Calu3 (cell line): ENCODE data around the gene VGLL4. TPM values are rescaled to one million over a fixed set of nuclear protein-coding genes. Genes with fewer than 3 reads are reported as not detected.
"Not testable (repeated sequence)": the region's sequence is repeated elsewhere in the genome, so short reads cannot be mapped to it uniquely, and the experiment has no call there.

ENCODE experiments used
- BruUV-seq: library from RNA; stranded (reverse); fragments of 400-500 nt; replicated peaks from 2 replicates; lab custom pipeline; 2021; lab: Mats Ljungman, UMichigan
- CTCF ChIA-PET: fragments of 300-600 bp; sonication (Branson Sonifier 250); formaldehyde crosslinking; loops from one replicate; lab custom pipeline; 2022; ENCODE audit warnings: antibody characterized with exemption; lab: Charles Lee
- DNase-seq: peaks from one replicate; pipeline ENCODE4 v3.0.0; 2022
- H3K27ac Mint-ChIP-seq: one replicate; pipeline ENCODE4 v1.8.0; 2022; ENCODE audit warnings: mixed read lengths; ENCODE audit not compliant: unreplicated experiment
- H3K27me3 Mint-ChIP-seq: one replicate; pipeline ENCODE4 v1.8.0; 2022; ENCODE audit warnings: mixed read lengths; ENCODE audit not compliant: unreplicated experiment
- H3K36me3 Mint-ChIP-seq: one replicate; pipeline ENCODE4 v1.8.0; 2022; ENCODE audit warnings: mild to moderate bottlenecking, moderate library complexity, mixed read lengths; ENCODE audit not compliant: insufficient read depth, unreplicated experiment
- H3K4me1 Mint-ChIP-seq: one replicate; pipeline ENCODE4 v1.8.0; 2022; ENCODE audit warnings: mild to moderate bottlenecking, low read depth, mixed read lengths; ENCODE audit not compliant: unreplicated experiment
- H3K4me3 Mint-ChIP-seq: one replicate; pipeline ENCODE4 v1.8.0; 2022; ENCODE audit warnings: mild to moderate bottlenecking, low read depth, moderate library complexity, mixed read lengths; ENCODE audit not compliant: unreplicated experiment
- H3K9me3 Mint-ChIP-seq: one replicate; pipeline ENCODE4 v1.8.0; 2022; ENCODE audit warnings: low read depth, mixed read lengths; ENCODE audit not compliant: unreplicated experiment
- CTCF ChIP-seq: fragments of 200-600 bp; IDR thresholded peaks from one replicate; pipeline ENCODE4 v1.8.0; 2022; ENCODE audit warnings: antibody characterized with exemption; ENCODE audit not compliant: unreplicated experiment
- intact Hi-C: fragments of 100-400 bp; cut with micrococcal nuclease; formaldehyde crosslinking; loops from one replicate; pipeline ENCODE4 v1.10.0; 2022; ENCODE audit not compliant: unreplicated experiment
- total RNA-seq: library from RNA; stranded (reverse); gene quantifications from 2 replicates; pipeline ENCODE4 v1.2.3, GENCODE V29; 2022

The VGLL4 gene
- total RNA-seq, 1 experiment from 2014 or later: 51.3 TPM

DNA sequence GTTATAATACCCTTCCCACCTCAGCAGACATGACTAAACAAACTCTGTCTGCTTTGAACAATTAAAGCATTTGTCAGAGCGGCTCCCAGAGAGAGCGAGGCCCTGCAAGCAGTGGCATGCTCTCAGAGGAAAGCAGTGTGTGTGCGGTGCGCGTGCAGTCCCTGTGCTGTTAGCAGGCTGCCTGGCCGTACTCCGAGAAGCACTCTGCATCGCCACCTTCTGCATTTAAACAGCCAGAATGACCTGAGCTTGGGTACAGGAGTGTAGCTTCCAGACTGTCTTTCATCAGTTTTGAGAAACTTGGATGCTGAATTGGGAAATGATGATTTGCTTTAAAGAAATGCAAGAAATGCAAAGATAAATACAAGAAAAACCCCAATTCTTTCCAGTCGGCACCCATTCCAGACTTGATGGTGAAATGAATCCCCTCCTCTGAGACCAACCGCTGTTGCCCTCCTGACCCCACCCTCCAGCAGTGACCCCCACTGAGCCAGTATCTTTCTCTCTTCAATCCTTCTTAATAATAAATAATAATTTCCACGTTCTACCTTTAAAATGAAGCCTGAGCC is 113.5 kb downstream of the VGLL4 start:
- CTCF ChIA-PET: no interaction called here
- no peak overlapping the region for H3K27ac Mint-ChIP-seq
- no peak for TF ChIP-seq CTCF
- no TSS peak for BruUV-seq
- DNase-seq: no peak
- intact Hi-C loops: no loop called here
- no peaks in the 10 kb centered on the region for H3K4me1 Mint-ChIP-seq
- no peaks in the 10 kb centered on the region for H3K27me3 Mint-ChIP-seq
- H3K9me3 Mint-ChIP-seq: no peaks in the 10 kb centered on the region
- H3K36me3 Mint-ChIP-seq: no peaks in the 10 kb centered on the region
- no peak overlapping the region for H3K4me3 Mint-ChIP-seq

DNA sequence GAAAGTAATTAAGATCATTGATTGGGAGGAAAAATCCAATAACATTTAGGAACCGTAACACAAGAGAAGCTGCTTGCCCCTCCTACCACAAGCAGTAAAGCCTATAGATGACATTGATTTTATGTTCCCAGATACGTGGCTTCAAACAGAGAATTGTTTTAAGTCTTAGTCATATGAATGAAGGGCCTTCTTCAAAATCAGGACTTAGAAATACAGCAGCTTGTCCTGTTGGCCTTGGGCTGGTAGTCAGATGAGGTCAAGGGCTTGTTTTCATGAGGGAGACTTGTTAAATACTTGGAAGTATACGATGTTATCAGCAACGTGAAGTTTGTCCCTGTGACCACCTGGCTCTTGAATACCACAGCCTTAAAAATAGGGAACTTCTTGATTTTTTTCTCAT is 114.4 kb downstream of the VGLL4 start:
- H3K4me3 Mint-ChIP-seq: no peak overlapping the region
- H3K4me1 Mint-ChIP-seq: no peaks in the 10 kb centered on the region
- DNase-seq: no peak
- no TSS peak for BruUV-seq
- TF ChIP-seq CTCF: no peak
- no peak overlapping the region for H3K27ac Mint-ChIP-seq
- no peaks in the 10 kb centered on the region for H3K27me3 Mint-ChIP-seq
- intact Hi-C loops: no loop called here
- H3K36me3 Mint-ChIP-seq: no peaks in the 10 kb centered on the region
- CTCF ChIA-PET: no interaction called here
- H3K9me3 Mint-ChIP-seq: no peaks in the 10 kb centered on the region

GRCh38 chr3:11526121-11526520 is 117.6 kb downstream of the VGLL4 start:
- intact Hi-C loops, H3K4me1 Mint-ChIP-seq, H3K36me3 Mint-ChIP-seq: not testable (repeated sequence)

DNA sequence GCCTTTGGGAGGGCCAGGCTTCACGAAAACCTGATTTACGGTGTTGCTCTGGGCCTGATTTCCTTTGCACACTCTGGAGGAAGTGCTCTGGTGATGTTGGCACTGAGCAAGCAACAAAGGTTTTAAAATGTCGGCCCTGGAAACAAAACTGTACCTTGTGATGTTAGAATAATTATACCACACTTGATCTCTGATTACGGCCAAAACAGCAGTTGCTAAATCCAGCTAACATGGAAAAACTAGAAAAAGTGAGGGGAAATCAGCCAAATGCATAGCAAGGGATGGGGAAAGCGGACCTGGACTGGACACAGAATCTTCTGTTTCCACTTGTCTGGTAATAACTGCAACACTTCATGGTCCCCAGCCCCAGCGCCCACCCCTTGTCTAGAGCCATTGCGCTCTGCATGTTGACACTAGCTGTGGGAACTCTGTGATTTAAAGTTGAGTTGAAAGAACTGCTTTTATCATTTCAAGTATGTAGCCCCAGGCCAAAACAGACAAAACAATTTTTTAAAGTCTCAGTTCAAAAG is 120.1 kb downstream of the VGLL4 start:
- Mint-ChIP-seq H3K27me3 (no peaks in the 10 kb centered on the region), H3K4me3 (no peak overlapping the region), H3K27ac (no peak overlapping the region), H3K9me3 (no peaks in the 10 kb centered on the region), H3K4me1 (no peaks in the 10 kb centered on the region), H3K36me3 (no peaks in the 10 kb centered on the region)
- intact Hi-C loops: no loop called here
- TF ChIP-seq CTCF: no peak
- CTCF ChIA-PET: no interaction called here
- DNase-seq: no peak
- BruUV-seq: no TSS peak

More at GRCh38 chr3:11526121-11526520, 117.6 kb downstream of the VGLL4 start:
- H3K27ac Mint-ChIP-seq, H3K4me3 Mint-ChIP-seq, H3K9me3 Mint-ChIP-seq, DNase-seq, H3K27me3 Mint-ChIP-seq, CTCF ChIA-PET, BruUV-seq: not testable (repeated sequence)

- Mint-ChIP-seq H3K36me3 (no peaks in the 10 kb centered on the region), H3K27ac (no peak overlapping the region), H3K4me3 (no peak overlapping the region), H3K9me3 (no peaks in the 10 kb centered on the region), H3K4me1 (no peaks in the 10 kb centered on the region), H3K27me3 (no peaks in the 10 kb centered on the region)
- TF ChIP-seq CTCF: no peak
- intact Hi-C loops: no loop called here
- no TSS peak for BruUV-seq
- CTCF ChIA-PET: no interaction called here
- no peak for DNase-seq
Measured at GRCh38 chr3:11522953-11523571, 120.7 kb downstream of the VGLL4 start.
